Colonic mucosa (tissue), 4 donors: ENCODE measurements around the gene EXOSC5. TPM values are rescaled to one million over a fixed set of nuclear protein-coding genes. Genes with fewer than 3 reads are reported as not detected.

ENCODE experiments used
- DNase-seq: peaks from one replicate; pipeline ENCODE4 v3.0.0-alpha.2; 2020
- H3K27ac ChIP-seq: fragments of 200-600 bp; one replicate; pipeline ENCODE4 v1.8.0; 2021
- H3K27me3 ChIP-seq: fragments of 200-600 bp; one replicate; pipeline ENCODE4 v1.8.0; 2021
- H3K36me3 ChIP-seq: fragments of 200-600 bp; one replicate; pipeline ENCODE4 v1.8.0; 2021
- H3K4me1 ChIP-seq: fragments of 200-600 bp; one replicate; pipeline ENCODE4 v1.8.0; 2021; ENCODE audit warnings: mild to moderate bottlenecking
- H3K4me3 ChIP-seq: fragments of 200-600 bp; one replicate; pipeline ENCODE4 v1.8.0; 2021
- H3K9ac ChIP-seq, 2 donors: one replicate each; pipeline ENCODE4 v1.7.0; 2013; ENCODE audit warnings: control low read depth in 2 of 2, low read depth in 2 of 2, low read length in 2 of 2
- H3K9me3 ChIP-seq: fragments of 200-600 bp; one replicate; pipeline ENCODE4 v1.8.0; 2021
- intact Hi-C: fragments of 100-400 bp; cut with DNase I; formaldehyde crosslinking; loops from one replicate; pipeline ENCODE4 v1.14.1; 2022
- total RNA-seq, 2 donors: library from RNA; stranded (reverse); fragmentation: NEBNext Ultra II Directional in 1 of 2; extraction: Animal tissue kit (Norgen Biotek cat#: 25700) in 1 of 2; gene quantifications; one replicate each; pipeline ENCODE4 v1.2.1, GENCODE V29; 2021
- TF ChIP-seq, protein P1 (sequence below): fragments of 200-600 bp; IDR thresholded peaks from one replicate; pipeline ENCODE4 v1.8.0; 2022; ENCODE audit warnings: antibody characterized with exemption, mild to moderate bottlenecking
- donor health status: healthy.
- donor health status: DM: no; HTN: no; CAD: no.
- donor health status: DM: no; HTN: no; CAD: no.

The EXOSC5 gene
- total RNA-seq, 2 donors from 2014 or later = 11.5 to 33.5 TPM

DNA sequence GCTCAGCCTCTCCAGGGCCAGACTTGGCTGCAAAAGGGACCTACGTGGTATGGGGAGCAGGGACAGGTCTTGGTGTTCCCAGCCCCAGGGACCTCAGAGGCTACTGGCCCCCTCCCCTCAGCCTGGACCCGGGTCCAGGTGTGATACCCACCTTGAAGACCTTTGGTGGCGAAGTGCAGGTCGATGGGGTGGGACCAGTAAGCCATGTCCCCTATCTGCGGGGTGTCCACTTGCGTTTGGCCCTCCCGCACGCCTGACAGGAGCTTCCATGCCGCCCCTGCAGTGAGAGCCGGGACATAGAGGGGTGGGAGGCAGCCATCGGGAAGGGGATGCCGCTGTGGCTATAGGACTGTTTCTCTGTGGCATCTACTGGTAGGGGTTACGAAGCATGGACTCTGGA lies 39.4 kb downstream of the EXOSC5 start:
- Histone ChIP-seq H3K27ac (no peak overlapping the region), H3K9ac (no peak overlapping the region), H3K4me1 (peaks cover 1% of the 10 kb centered on the region), H3K36me3 (no peaks in the 10 kb centered on the region), H3K9me3 (no peaks in the 10 kb centered on the region), H3K4me3 (no peak overlapping the region), H3K27me3 (peaks cover 2% of the 10 kb centered on the region)
- intact Hi-C loops = no loop called here
- TF ChIP-seq, protein P1, sequence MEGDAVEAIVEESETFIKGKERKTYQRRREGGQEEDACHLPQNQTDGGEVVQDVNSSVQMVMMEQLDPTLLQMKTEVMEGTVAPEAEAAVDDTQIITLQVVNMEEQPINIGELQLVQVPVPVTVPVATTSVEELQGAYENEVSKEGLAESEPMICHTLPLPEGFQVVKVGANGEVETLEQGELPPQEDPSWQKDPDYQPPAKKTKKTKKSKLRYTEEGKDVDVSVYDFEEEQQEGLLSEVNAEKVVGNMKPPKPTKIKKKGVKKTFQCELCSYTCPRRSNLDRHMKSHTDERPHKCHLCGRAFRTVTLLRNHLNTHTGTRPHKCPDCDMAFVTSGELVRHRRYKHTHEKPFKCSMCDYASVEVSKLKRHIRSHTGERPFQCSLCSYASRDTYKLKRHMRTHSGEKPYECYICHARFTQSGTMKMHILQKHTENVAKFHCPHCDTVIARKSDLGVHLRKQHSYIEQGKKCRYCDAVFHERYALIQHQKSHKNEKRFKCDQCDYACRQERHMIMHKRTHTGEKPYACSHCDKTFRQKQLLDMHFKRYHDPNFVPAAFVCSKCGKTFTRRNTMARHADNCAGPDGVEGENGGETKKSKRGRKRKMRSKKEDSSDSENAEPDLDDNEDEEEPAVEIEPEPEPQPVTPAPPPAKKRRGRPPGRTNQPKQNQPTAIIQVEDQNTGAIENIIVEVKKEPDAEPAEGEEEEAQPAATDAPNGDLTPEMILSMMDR = no peak
- DNase-seq = no peak

DNA sequence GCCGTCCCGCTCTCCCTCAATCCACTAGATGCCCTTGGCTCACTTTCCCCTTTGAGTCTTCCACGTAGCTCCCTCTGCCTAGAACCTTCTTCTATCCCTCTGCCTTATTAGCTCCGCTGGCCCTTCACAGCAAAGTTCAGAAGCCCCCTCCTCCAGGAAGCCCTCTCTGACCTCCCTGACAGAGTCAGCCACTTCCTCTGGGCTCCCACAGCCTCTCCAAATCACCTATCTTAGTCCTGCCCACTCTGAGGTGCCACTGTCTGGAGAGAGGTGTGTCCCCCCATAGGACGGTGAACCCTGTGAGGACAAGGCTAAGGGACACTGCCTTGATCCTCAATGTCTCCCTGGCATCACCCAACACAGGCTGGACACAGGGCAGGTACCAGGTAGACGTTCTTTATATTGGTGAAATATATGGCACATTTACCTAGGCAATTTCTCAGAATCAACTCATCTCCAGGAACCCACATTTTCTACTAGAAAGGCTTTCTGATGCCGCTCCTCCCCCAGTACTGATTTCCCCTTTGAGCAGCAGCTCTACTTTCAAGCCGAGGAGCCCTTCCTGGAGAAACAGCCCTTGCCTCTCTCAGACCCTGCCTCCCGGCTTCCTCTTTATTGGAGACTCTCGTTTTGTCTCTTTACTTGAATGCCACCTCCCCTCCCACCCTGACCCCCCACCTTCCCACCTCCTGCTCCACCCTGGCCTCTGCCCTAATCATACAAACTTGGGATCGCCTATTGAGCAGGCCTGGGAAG lies 40.0 kb downstream of the EXOSC5 start:
- H3K4me1 ChIP-seq = peaks cover 6% of the 10 kb centered on the region
- no peak overlapping the region for H3K27ac ChIP-seq
- intact Hi-C loops = no loop called here

DNA sequence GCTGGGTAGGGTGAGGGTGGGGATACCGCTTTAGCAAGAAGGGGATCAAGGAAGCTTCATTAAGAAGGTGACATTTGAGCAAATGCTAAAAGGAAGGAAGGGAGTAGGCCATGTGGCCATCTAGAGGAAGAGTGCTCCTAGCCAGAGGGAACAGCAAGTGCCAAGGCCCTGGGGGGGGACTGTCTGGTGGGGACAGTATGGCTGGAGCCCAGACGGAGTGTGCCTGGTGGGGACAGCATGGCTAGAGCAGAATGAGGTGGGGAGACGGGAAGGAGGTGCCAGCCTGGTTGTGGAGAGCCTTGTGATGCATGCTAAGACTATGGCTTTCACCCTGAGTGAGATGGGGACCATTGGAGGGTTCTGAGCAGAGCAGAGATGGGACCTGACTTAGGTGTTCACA lies 41.4 kb downstream of the EXOSC5 start:
- H3K27ac ChIP-seq = no peak overlapping the region

More for the DNA sequence above, 40.0 kb downstream of the EXOSC5 start:
- Histone ChIP-seq H3K9ac (no peak overlapping the region), H3K9me3 (no peaks in the 10 kb centered on the region), H3K36me3 (no peaks in the 10 kb centered on the region), H3K4me3 (no peak overlapping the region), H3K27me3 (peaks cover 7% of the 10 kb centered on the region)
- no peak for DNase-seq
- TF ChIP-seq, protein P1 = no peak

DNA sequence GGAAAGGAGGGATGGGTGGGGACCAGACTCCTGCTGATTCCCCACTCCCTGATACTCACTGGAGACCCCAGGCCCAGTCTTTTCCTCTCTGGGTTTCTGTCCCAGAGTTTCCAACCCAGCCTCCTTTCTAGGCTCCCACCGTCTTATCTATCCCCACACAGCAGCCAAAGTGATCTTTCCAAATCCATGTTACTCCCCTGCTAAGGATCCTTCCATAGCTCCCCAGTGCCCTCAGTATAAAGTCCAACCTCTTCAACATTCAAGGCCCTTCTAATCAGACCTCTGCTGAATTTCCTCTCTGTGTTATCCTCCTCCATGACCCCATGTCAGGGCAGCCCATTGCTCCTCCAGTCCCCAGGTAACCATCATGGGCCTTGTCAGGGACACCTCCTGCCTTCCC lies 42.1 kb downstream of the EXOSC5 start:
- Histone ChIP-seq H3K4me1 (peaks cover 6% of the 10 kb centered on the region), H3K27ac (no peak overlapping the region)
- intact Hi-C loops = no loop called here

More for the DNA sequence above, 41.4 kb downstream of the EXOSC5 start:
- Histone ChIP-seq H3K9ac (no peak overlapping the region), H3K36me3 (no peaks in the 10 kb centered on the region), H3K4me1 (peaks cover 6% of the 10 kb centered on the region), H3K27me3 (peaks cover 7% of the 10 kb centered on the region), H3K4me3 (no peak overlapping the region), H3K9me3 (no peaks in the 10 kb centered on the region)
- TF ChIP-seq, protein P1 = no peak
- intact Hi-C loops = no loop called here
- DNase-seq = no peak

DNA sequence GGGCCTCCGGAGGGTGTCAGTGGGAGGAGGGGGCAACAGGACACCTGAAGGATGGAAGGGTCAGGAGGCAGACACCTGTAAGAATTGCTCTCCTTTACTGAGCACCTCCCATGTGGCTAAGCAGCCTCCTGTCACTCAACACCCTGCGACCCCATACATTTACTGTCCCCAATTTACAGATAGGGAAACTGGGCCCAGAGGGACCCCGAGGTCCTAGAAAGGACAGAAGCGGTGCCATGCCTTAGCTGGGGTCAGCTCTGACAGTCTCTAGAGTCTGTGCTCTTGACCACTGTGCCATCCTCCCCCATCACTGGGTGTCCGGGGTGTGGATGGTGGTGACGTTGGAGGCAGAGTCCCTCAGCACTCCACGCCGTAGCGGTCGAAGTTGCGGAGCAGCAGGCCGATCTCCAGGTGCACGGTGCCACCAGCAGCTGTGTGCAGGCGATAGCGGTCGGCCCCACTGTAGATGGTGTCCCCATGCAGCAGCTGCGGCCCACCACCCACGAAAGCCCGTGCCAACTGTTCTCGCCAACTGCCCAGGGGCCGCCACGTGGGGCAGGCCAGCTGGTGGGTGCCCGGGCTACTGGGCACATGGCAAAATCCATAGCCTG lies 42.7 kb downstream of the EXOSC5 start:
- Histone ChIP-seq H3K4me1 (peaks cover 6% of the 10 kb centered on the region), H3K9me3 (no peaks in the 10 kb centered on the region), H3K4me3 (no peak overlapping the region), H3K27ac (peak overlapping the region; percentile 81), H3K9ac (peak overlapping the region in 1 of 2 donors; percentile 77), H3K36me3 (no peaks in the 10 kb centered on the region), H3K27me3 (peaks cover 7% of the 10 kb centered on the region)
- DNase-seq = peak; percentile 28
- TF ChIP-seq, protein P1 = no peak
- intact Hi-C loops = no loop called here

More for the DNA sequence above, 42.1 kb downstream of the EXOSC5 start:
- Histone ChIP-seq H3K9ac (no peak overlapping the region), H3K36me3 (no peaks in the 10 kb centered on the region), H3K4me3 (no peak overlapping the region), H3K27me3 (peaks cover 7% of the 10 kb centered on the region), H3K9me3 (no peaks in the 10 kb centered on the region)
- DNase-seq = no peak
- TF ChIP-seq, protein P1 = no peak
